BE2C (cell line): ENCODE data around the gene COL25A1.

Experiments used
- DNase-seq: peaks from one replicate; pipeline ENCODE4 v3.0.0-alpha.2; 2020
- H3K27me3 ChIP-seq: fragments of 250-450 bp; sonication (Bioruptor Pico); 2 replicates; pipeline ENCODE4 v1.5.1; 2020; ENCODE audit warnings: mild to moderate bottlenecking
- H3K36me3 ChIP-seq: fragments of 250-450 bp; sonication (Bioruptor Pico); 2 replicates; pipeline ENCODE4 v1.5.1; 2020; ENCODE audit warnings: mild to moderate bottlenecking
- H3K4me1 ChIP-seq: fragments of 250-450 bp; sonication (Bioruptor Pico); 2 replicates; pipeline ENCODE4 v1.5.1; 2020
- H3K4me3 ChIP-seq: 2 replicates; pipeline ENCODE4 v1.5.1; 2011; ENCODE audit warnings: low read depth, low read length
- H3K9me3 ChIP-seq: fragments of 250-450 bp; sonication (Bioruptor Pico); 2 replicates; pipeline ENCODE4 v1.5.1; 2020
- CTCF ChIP-seq: IDR thresholded peaks from 2 replicates; pipeline ENCODE4 v1.5.1; 2012; ENCODE audit warnings: mild to moderate bottlenecking, low read depth, low read length

The COL25A1 gene

GRCh38 chr4:109315341-109315740, 12.9 kb upstream of the COL25A1 start:
- H3K4me1 ChIP-seq = no peaks in the 10 kb centered on the region
- no peak overlapping the region for H3K4me3 ChIP-seq
- DNase-seq = no peak
- no peaks in the 10 kb centered on the region for H3K27me3 ChIP-seq
- H3K36me3 ChIP-seq = no peaks in the 10 kb centered on the region
- no peak for TF ChIP-seq CTCF
- H3K9me3 ChIP-seq = no peaks in the 10 kb centered on the region

- H3K4me3 ChIP-seq = no peak overlapping the region
- H3K27me3 ChIP-seq = no peaks in the 10 kb centered on the region
- no peak for DNase-seq
- no peaks in the 10 kb centered on the region for H3K4me1 ChIP-seq
- no peaks in the 10 kb centered on the region for H3K36me3 ChIP-seq
- no peak for TF ChIP-seq CTCF
- no peaks in the 10 kb centered on the region for H3K9me3 ChIP-seq
Observed at GRCh38 chr4:109313168-109314133, 11.0 kb upstream of the COL25A1 start.

- H3K27me3 ChIP-seq = peaks cover 36% of the 10 kb centered on the region
- H3K4me3 ChIP-seq = peak overlapping the region; percentile 52
- no peaks in the 10 kb centered on the region for H3K4me1 ChIP-seq
- no peaks in the 10 kb centered on the region; the same call in 1 of the 2 replicates for H3K9me3 ChIP-seq
- H3K36me3 ChIP-seq = no peaks in the 10 kb centered on the region
- no peak for DNase-seq
- no peak for TF ChIP-seq CTCF
Observed at GRCh38 chr4:109303140-109303496, 660 bp upstream of the COL25A1 start.

GRCh38 chr4:109301651-109302360, 652 bp downstream of the COL25A1 start:
- Histone ChIP-seq H3K4me3 (peak overlapping the region; percentile 52), H3K4me1 (no peaks in the 10 kb centered on the region), H3K27me3 (peaks cover 36% of the 10 kb centered on the region), H3K9me3 (no peaks in the 10 kb centered on the region; the same call in 1 of the 2 replicates), H3K36me3 (no peaks in the 10 kb centered on the region)
- no peak for TF ChIP-seq CTCF
- no peak for DNase-seq

- TF ChIP-seq CTCF = peak; percentile 57
- no peak for DNase-seq
- H3K27me3 ChIP-seq = peaks cover 32% of the 10 kb centered on the region
Observed at GRCh38 chr4:109298279-109299010, 4.0 kb downstream of the COL25A1 start.

More at GRCh38 chr4:109298279-109299010, 4.0 kb downstream of the COL25A1 start:
- Histone ChIP-seq H3K9me3 (no peaks in the 10 kb centered on the region; the same call in 1 of the 2 replicates), H3K4me3 (no peak overlapping the region), H3K36me3 (no peaks in the 10 kb centered on the region), H3K4me1 (no peaks in the 10 kb centered on the region)
